H1 (cell line): Measurements from ENCODE around the gene NOC3L.

Source experiments
- ATF2 ChIP-seq: IDR thresholded peaks from 2 replicates; pipeline ENCODE4 v1.6.1; 2012; ENCODE audit warnings: low read length, inconsistent platforms
- CTCF ChIP-seq, 3 experiments: IDR thresholded peaks; 1 replicate in 2 of 3; 2 replicates in 1 of 3; pipeline versions ENCODE4 v1.5.1 to v1.6.1; 2011; ENCODE audit warnings: low read length in 3 of 3, mild to moderate bottlenecking in 3 of 3, inconsistent platforms in 2 of 3, low read depth in 1 of 3, moderate library complexity in 1 of 3; ENCODE audit not compliant: insufficient read depth in 1 of 3; ENCODE audit errors: control extremely low read depth in 1 of 3
- EZH2 ChIP-seq: fragments of 200-600 bp; sonication (generic); IDR thresholded peaks from 2 replicates; pipeline ENCODE4 v1.7.1; 2012; ENCODE audit warnings: low read depth, mild to moderate bottlenecking, moderate library complexity, low read length, inconsistent platforms; ENCODE audit not compliant: severe bottlenecking
- SIN3A ChIP-seq, 2 experiments: IDR thresholded peaks in 1 of 2; conservative IDR thresholded peaks in 1 of 2; 2 replicates each; pipeline ENCODE4 v1.6.1; 2011 to 2012; ENCODE audit warnings: low read length in 2 of 2, improper control_type of control experiment in 1 of 2, low read depth in 1 of 2, mild to moderate bottlenecking in 1 of 2
- SRF ChIP-seq: IDR thresholded peaks from 2 replicates; pipeline ENCODE4 v1.6.1; 2011; ENCODE audit warnings: mild to moderate bottlenecking, low read depth, low read length, moderate library complexity
- YY1 ChIP-seq: IDR thresholded peaks from 2 replicates; pipeline ENCODE4 v1.6.1; 2011; ENCODE audit warnings: low read depth, mild to moderate bottlenecking, low read length

- TF ChIP-seq SIN3A (conservative IDR thresholded peaks at IDR 0.05 in 1 of 2, IDR thresholded peaks at IDR 0.05 in 1 of 2; ENCODE audit: low read depth in 1 of 2, low read length in 2 of 2), result no peak
- TF ChIP-seq EZH2, result no peak
- TF ChIP-seq YY1, result no peak
- no peak for TF ChIP-seq SRF
- TF ChIP-seq CTCF (IDR thresholded peaks at IDR 0.05; ENCODE audit: control extremely low read depth in 1 of 3, insufficient read depth in 1 of 3, low read depth in 1 of 3, low read length in 3 of 3), result no peak
- TF ChIP-seq ATF2, result no peak
These were observed 14.1 kb upstream of the NOC3L start for GRCh38 chr10:94376865-94377264.
